Measurements from ENCODE around the gene IFNE. TPM values are rescaled to one million over a fixed set of nuclear protein-coding genes. Genes with fewer than 3 reads are reported as not detected.
"Not testable (repeated sequence)": the region's sequence is repeated elsewhere in the genome, so short reads cannot be mapped to it uniquely, and the experiment has no call there.

IFNE gene
- total RNA-seq, 1 donor from 2014 or later = not detected

- Mint-ChIP-seq H3K9me3 (ENCODE audit: low read depth) (peaks cover 6% of the 10 kb centered on the region), H3K4me1 (ENCODE audit: low read depth) (no peaks in the 10 kb centered on the region), H3K4me3 (ENCODE audit: unreplicated experiment) (no peak overlapping the region), H3K36me3 (ENCODE audit: low read depth) (no peaks in the 10 kb centered on the region), H3K27ac (ENCODE audit: unreplicated experiment) (no peak overlapping the region), H3K27me3 (ENCODE audit: low read depth) (peaks cover 36% of the 10 kb centered on the region)
- TF ChIP-seq, protein P1, sequence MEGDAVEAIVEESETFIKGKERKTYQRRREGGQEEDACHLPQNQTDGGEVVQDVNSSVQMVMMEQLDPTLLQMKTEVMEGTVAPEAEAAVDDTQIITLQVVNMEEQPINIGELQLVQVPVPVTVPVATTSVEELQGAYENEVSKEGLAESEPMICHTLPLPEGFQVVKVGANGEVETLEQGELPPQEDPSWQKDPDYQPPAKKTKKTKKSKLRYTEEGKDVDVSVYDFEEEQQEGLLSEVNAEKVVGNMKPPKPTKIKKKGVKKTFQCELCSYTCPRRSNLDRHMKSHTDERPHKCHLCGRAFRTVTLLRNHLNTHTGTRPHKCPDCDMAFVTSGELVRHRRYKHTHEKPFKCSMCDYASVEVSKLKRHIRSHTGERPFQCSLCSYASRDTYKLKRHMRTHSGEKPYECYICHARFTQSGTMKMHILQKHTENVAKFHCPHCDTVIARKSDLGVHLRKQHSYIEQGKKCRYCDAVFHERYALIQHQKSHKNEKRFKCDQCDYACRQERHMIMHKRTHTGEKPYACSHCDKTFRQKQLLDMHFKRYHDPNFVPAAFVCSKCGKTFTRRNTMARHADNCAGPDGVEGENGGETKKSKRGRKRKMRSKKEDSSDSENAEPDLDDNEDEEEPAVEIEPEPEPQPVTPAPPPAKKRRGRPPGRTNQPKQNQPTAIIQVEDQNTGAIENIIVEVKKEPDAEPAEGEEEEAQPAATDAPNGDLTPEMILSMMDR (IDR thresholded peaks at IDR 0.05) = no peak
- no peak for DNase-seq (ENCODE audit: low spot score)
Measured at GRCh38 chr9:21454149-21454548, 28.0 kb downstream of the IFNE start.

GRCh38 chr9:21452681-21453080 lies 29.4 kb downstream of the IFNE start:
- no peak for DNase-seq (ENCODE audit: low spot score)
- peaks cover 43% of the 10 kb centered on the region for H3K27me3 Mint-ChIP-seq (ENCODE audit: low read depth)
- no peak overlapping the region for H3K4me3 Mint-ChIP-seq (ENCODE audit: unreplicated experiment)
- no peaks in the 10 kb centered on the region for H3K9me3 Mint-ChIP-seq (ENCODE audit: low read depth)
- no peak overlapping the region for H3K27ac Mint-ChIP-seq (ENCODE audit: unreplicated experiment)
- no peaks in the 10 kb centered on the region for H3K36me3 Mint-ChIP-seq (ENCODE audit: low read depth)
- TF ChIP-seq, protein P1 (IDR thresholded peaks at IDR 0.05) = no peak
- H3K4me1 Mint-ChIP-seq (ENCODE audit: low read depth) = no peaks in the 10 kb centered on the region

DNA sequence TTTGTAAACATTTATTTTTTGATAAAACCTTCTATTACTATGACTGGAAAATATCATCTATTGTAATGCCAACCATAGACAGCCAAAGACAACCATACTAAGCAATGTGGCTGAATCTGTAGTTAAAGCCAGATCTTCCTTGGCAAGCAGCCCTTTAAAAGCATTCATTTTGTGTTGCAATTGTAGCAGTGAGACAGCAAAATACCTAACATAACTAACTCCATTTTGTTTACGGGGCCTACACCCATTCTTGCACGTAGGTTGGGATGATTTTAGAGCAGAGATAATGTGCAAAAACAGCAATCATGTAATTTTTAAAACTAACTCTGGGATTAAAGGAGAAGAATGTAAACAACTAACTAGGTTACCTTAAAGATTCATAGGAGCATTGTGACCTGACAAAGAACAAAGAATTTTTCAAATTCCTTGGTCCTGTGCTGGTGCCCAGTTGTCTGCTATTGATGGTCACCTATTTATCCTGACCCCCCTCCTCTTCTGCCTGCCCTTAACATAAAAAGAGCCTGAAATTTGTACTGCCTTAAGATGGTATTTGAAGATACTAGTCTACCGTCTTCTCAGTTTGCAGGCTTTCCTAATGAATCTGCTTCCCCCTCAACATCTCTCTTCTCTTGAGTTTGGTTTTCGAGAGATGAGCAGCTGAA lies 31.2 kb downstream of the IFNE start:
- Mint-ChIP-seq H3K4me3 (ENCODE audit: unreplicated experiment) (no peak overlapping the region), H3K27me3 (ENCODE audit: low read depth) (peaks cover 40% of the 10 kb centered on the region), H3K4me1 (ENCODE audit: low read depth) (no peaks in the 10 kb centered on the region), H3K36me3 (ENCODE audit: low read depth) (no peaks in the 10 kb centered on the region), H3K27ac (ENCODE audit: unreplicated experiment) (no peak overlapping the region), H3K9me3 (ENCODE audit: low read depth) (no peaks in the 10 kb centered on the region)
- TF ChIP-seq, protein P1 (IDR thresholded peaks at IDR 0.05) = no peak
- DNase-seq (ENCODE audit: low spot score) = no peak

GRCh38 chr9:21449312-21449711 lies 32.8 kb downstream of the IFNE start:
- H3K4me1 Mint-ChIP-seq (ENCODE audit: low read depth); DNase-seq (ENCODE audit: low spot score); H3K27ac Mint-ChIP-seq (ENCODE audit: unreplicated experiment); H3K9me3 Mint-ChIP-seq (ENCODE audit: low read depth); H3K4me3 Mint-ChIP-seq (ENCODE audit: unreplicated experiment); H3K36me3 Mint-ChIP-seq (ENCODE audit: low read depth): not testable (repeated sequence)
- H3K27me3 Mint-ChIP-seq (ENCODE audit: low read depth) = peaks cover 33% of the 10 kb centered on the region

GRCh38 chr9:21443849-21444625 lies 38.1 kb downstream of the IFNE start:
- H3K27me3 Mint-ChIP-seq (ENCODE audit: low read depth) = peaks cover 31% of the 10 kb centered on the region
- TF ChIP-seq, protein P1 (IDR thresholded peaks at IDR 0.05) = no peak
- no peaks in the 10 kb centered on the region for H3K36me3 Mint-ChIP-seq (ENCODE audit: low read depth)
- H3K4me3 Mint-ChIP-seq (ENCODE audit: unreplicated experiment) = no peak overlapping the region
- no peaks in the 10 kb centered on the region for H3K9me3 Mint-ChIP-seq (ENCODE audit: low read depth)
- no peak overlapping the region for H3K27ac Mint-ChIP-seq (ENCODE audit: unreplicated experiment)
- no peak for DNase-seq (ENCODE audit: low spot score)
- no peaks in the 10 kb centered on the region for H3K4me1 Mint-ChIP-seq (ENCODE audit: low read depth)

All from chondrocyte (in vitro differentiated cells).